Dendritic cell treated with granulocyte-macrophage colony-stimulating factor and Interleukin-4, amounts not matched to agents 40 ng/mL and 50 ng/mL, for 4 days (primary cell): ENCODE measurements around the gene CTNNA1.
"Not testable (repeated sequence)": the region's sequence is repeated elsewhere in the genome, so short reads cannot be mapped to it uniquely, and the experiment has no call there.

Experiments used
- H3K27ac Mint-ChIP-seq: one replicate; pipeline ENCODE4 v1.8.0; 2022; ENCODE audit warnings: mild to moderate bottlenecking, mixed read lengths
- H3K27me3 Mint-ChIP-seq: one replicate; pipeline ENCODE4 v1.8.0; 2022; ENCODE audit warnings: mild to moderate bottlenecking, mixed read lengths
- H3K36me3 Mint-ChIP-seq: one replicate; pipeline ENCODE4 v1.8.0; 2022; ENCODE audit warnings: low read depth, mixed read lengths
- H3K4me1 Mint-ChIP-seq: one replicate; pipeline ENCODE4 v1.8.0; 2022; ENCODE audit warnings: low read depth, mixed read lengths
- H3K4me3 Mint-ChIP-seq: one replicate; pipeline ENCODE4 v1.8.0; 2022; ENCODE audit warnings: mild to moderate bottlenecking, moderate library complexity, mixed read lengths
- H3K9me3 Mint-ChIP-seq: one replicate; pipeline ENCODE4 v1.8.0; 2022; ENCODE audit warnings: mixed read lengths
- intact Hi-C: fragments of 100-400 bp; cut with micrococcal nuclease; formaldehyde crosslinking; loops from one replicate; pipeline ENCODE4 v1.15.0; 2022

The CTNNA1 gene

GRCh38 chr5:138903130-138903775, 150.0 kb downstream of the CTNNA1 start:
- Mint-ChIP-seq H3K27ac (no peak overlapping the region), H3K36me3 (peaks cover 95% of the 10 kb centered on the region), H3K27me3 (no peaks in the 10 kb centered on the region), H3K4me3 (no peak overlapping the region), H3K4me1 (peaks cover 15% of the 10 kb centered on the region), H3K9me3 (no peaks in the 10 kb centered on the region)
- intact Hi-C loops: no loop called here

DNA sequence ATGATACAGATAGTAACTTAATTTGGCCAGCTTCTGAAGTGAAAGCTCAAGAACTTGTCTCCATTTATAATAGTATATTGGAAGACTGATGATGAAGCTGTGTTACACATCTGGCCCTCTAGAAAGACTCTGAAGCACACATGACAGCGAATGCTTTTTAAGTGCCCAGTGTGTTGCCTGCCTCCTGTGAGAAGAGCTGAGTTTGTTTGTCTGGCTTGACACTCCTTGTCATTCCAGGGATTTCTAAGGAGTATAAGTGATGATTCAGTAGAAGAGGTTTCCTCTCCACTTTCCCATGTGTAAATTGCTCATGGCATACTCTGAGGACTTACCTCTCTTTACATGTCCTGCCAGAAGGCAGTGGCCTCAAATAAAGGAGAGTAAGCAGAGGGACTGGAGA, 152.3 kb downstream of the CTNNA1 start:
- Mint-ChIP-seq H3K4me3 (no peak overlapping the region), H3K4me1 (peaks cover 12% of the 10 kb centered on the region), H3K9me3 (no peaks in the 10 kb centered on the region), H3K36me3 (peaks cover 99% of the 10 kb centered on the region), H3K27me3 (no peaks in the 10 kb centered on the region), H3K27ac (no peak overlapping the region)
- intact Hi-C loops: no loop called here

GRCh38 chr5:138909734-138910133, 156.5 kb downstream of the CTNNA1 start:
- H3K9me3 Mint-ChIP-seq: no peaks in the 10 kb centered on the region

GRCh38 chr5:138910546-138911185, 157.4 kb downstream of the CTNNA1 start:
- H3K27ac Mint-ChIP-seq: no peak overlapping the region
- peaks cover 5% of the 10 kb centered on the region for H3K4me1 Mint-ChIP-seq
- intact Hi-C loops: no loop called here
- H3K9me3 Mint-ChIP-seq: no peaks in the 10 kb centered on the region
- H3K4me3 Mint-ChIP-seq: no peak overlapping the region
- no peaks in the 10 kb centered on the region for H3K27me3 Mint-ChIP-seq
- peaks cover 84% of the 10 kb centered on the region for H3K36me3 Mint-ChIP-seq

More at GRCh38 chr5:138909734-138910133, 156.5 kb downstream of the CTNNA1 start:
- H3K27me3 Mint-ChIP-seq: no peaks in the 10 kb centered on the region
- no peak overlapping the region for H3K4me3 Mint-ChIP-seq
- peaks cover 5% of the 10 kb centered on the region for H3K4me1 Mint-ChIP-seq
- H3K36me3 Mint-ChIP-seq: peaks cover 85% of the 10 kb centered on the region
- intact Hi-C loops: no loop called here
- no peak overlapping the region for H3K27ac Mint-ChIP-seq

GRCh38 chr5:138911441-138911840, 158.2 kb downstream of the CTNNA1 start:
- H3K27ac Mint-ChIP-seq: no peak overlapping the region
- intact Hi-C loops: no loop called here
- H3K4me1 Mint-ChIP-seq: peaks cover 5% of the 10 kb centered on the region
- peaks cover 83% of the 10 kb centered on the region for H3K36me3 Mint-ChIP-seq
- no peaks in the 10 kb centered on the region for H3K9me3 Mint-ChIP-seq
- H3K27me3 Mint-ChIP-seq: no peaks in the 10 kb centered on the region
- H3K4me3 Mint-ChIP-seq: no peak overlapping the region

DNA sequence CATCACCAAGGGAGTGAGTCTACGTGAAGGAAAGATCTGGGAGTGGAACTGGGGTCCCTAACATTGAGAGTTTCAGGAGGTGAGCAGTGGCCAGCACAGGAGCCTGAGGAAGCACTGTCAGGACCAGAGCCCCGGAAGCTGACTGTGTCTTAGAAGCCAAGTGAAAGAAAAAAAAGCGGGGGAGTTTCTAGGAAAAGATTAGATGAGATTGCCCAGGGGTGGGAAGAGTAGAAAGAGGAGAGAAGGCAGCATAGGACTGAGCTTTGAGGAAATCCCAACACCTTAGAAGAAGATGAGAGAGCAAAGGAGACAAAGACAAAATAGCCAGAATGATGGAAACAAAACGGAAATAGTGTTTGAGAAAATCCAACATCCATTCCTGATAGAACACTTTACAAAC, 158.9 kb downstream of the CTNNA1 start:
- Mint-ChIP-seq H3K9me3 (no peaks in the 10 kb centered on the region), H3K27ac (no peak overlapping the region), H3K27me3 (no peaks in the 10 kb centered on the region), H3K4me3 (no peak overlapping the region), H3K36me3 (peaks cover 77% of the 10 kb centered on the region), H3K4me1 (peaks cover 5% of the 10 kb centered on the region)
- intact Hi-C loops: no loop called here

GRCh38 chr5:138913773-138914172, 160.5 kb downstream of the CTNNA1 start:
- H3K27ac Mint-ChIP-seq: no peak overlapping the region
- H3K36me3 Mint-ChIP-seq: peaks cover 75% of the 10 kb centered on the region
- no peak overlapping the region for H3K4me3 Mint-ChIP-seq
- H3K4me1 Mint-ChIP-seq: peaks cover 5% of the 10 kb centered on the region
- H3K27me3 Mint-ChIP-seq: no peaks in the 10 kb centered on the region
- intact Hi-C loops: no loop called here
- H3K9me3 Mint-ChIP-seq: no peaks in the 10 kb centered on the region

DNA sequence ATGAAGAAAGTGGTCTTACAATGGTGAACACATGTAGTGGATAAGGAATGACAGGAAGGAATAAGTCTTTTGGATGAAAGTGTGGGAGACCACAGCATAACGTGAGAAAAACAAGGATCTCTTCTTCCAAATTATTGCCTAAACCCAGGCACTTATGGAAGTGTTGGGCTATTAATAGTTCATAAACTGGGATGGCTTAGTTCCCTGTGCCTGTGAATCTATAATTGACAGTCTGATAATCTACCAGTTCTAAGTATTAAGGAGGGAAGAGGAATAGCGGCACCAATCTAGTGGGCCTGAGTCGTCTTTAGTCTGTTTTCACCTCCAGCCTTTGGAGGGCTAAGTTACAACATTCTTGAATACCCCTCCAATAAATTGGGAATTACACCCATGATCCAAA, 161.1 kb downstream of the CTNNA1 start:
- no peak overlapping the region for H3K27ac Mint-ChIP-seq
- intact Hi-C loops: no loop called here

GRCh38 chr5:138918686-138919085, 165.5 kb downstream of the CTNNA1 start:
- Mint-ChIP-seq H3K36me3 (peaks cover 74% of the 10 kb centered on the region), H3K4me3 (no peak overlapping the region), H3K27ac (no peak overlapping the region), H3K27me3 (no peaks in the 10 kb centered on the region), H3K9me3 (no peaks in the 10 kb centered on the region), H3K4me1 (no peaks in the 10 kb centered on the region)
- intact Hi-C loops: no loop called here

More for the DNA sequence above, 161.1 kb downstream of the CTNNA1 start:
- Mint-ChIP-seq H3K9me3 (no peaks in the 10 kb centered on the region), H3K4me1 (peaks cover 5% of the 10 kb centered on the region), H3K4me3 (no peak overlapping the region), H3K36me3 (peaks cover 75% of the 10 kb centered on the region), H3K27me3 (no peaks in the 10 kb centered on the region)

GRCh38 chr5:138920181-138920580, 167.0 kb downstream of the CTNNA1 start:
- intact Hi-C loops: no loop called here
- Mint-ChIP-seq H3K27ac (no peak overlapping the region), H3K27me3 (no peaks in the 10 kb centered on the region), H3K4me1 (no peaks in the 10 kb centered on the region), H3K4me3 (no peak overlapping the region), H3K36me3 (peaks cover 78% of the 10 kb centered on the region), H3K9me3 (no peaks in the 10 kb centered on the region)

- H3K4me3 Mint-ChIP-seq, H3K4me1 Mint-ChIP-seq, H3K27ac Mint-ChIP-seq, H3K9me3 Mint-ChIP-seq, H3K27me3 Mint-ChIP-seq, intact Hi-C loops: not testable (repeated sequence)
- peaks cover 80% of the 10 kb centered on the region for H3K36me3 Mint-ChIP-seq
These were observed 168.1 kb downstream of the CTNNA1 start for GRCh38 chr5:138921362-138921761.

GRCh38 chr5:138922494-138922893, 169.3 kb downstream of the CTNNA1 start:
- Mint-ChIP-seq H3K27ac (no peak overlapping the region), H3K9me3 (no peaks in the 10 kb centered on the region), H3K27me3 (no peaks in the 10 kb centered on the region), H3K4me3 (no peak overlapping the region), H3K4me1 (no peaks in the 10 kb centered on the region), H3K36me3 (peaks cover 89% of the 10 kb centered on the region)
- intact Hi-C loops: no loop called here

GRCh38 chr5:138925090-138925635, 171.9 kb downstream of the CTNNA1 start:
- intact Hi-C loops: no loop called here
- Mint-ChIP-seq H3K4me3 (no peak overlapping the region), H3K36me3 (peaks cover 89% of the 10 kb centered on the region), H3K27me3 (no peaks in the 10 kb centered on the region), H3K27ac (no peak overlapping the region), H3K4me1 (no peaks in the 10 kb centered on the region), H3K9me3 (no peaks in the 10 kb centered on the region)

- Mint-ChIP-seq H3K27me3 (no peaks in the 10 kb centered on the region), H3K4me1 (no peaks in the 10 kb centered on the region), H3K4me3 (no peak overlapping the region), H3K27ac (no peak overlapping the region), H3K9me3 (no peaks in the 10 kb centered on the region), H3K36me3 (peaks cover 89% of the 10 kb centered on the region)
- intact Hi-C loops: no loop called here
These were observed 173.0 kb downstream of the CTNNA1 start for GRCh38 chr5:138926257-138926656.
